NCI-H146 treated with DMSO at 0.1 percent for 48 hours (cell line): Measurements from ENCODE around the gene PIK3R5.

Experiments
- DNase-seq: peaks from one replicate; lab custom pipeline; 2025; ENCODE audit not compliant: unreplicated experiment; lab: John Stamatoyannopoulos, UW

Gene PIK3R5, protein sequence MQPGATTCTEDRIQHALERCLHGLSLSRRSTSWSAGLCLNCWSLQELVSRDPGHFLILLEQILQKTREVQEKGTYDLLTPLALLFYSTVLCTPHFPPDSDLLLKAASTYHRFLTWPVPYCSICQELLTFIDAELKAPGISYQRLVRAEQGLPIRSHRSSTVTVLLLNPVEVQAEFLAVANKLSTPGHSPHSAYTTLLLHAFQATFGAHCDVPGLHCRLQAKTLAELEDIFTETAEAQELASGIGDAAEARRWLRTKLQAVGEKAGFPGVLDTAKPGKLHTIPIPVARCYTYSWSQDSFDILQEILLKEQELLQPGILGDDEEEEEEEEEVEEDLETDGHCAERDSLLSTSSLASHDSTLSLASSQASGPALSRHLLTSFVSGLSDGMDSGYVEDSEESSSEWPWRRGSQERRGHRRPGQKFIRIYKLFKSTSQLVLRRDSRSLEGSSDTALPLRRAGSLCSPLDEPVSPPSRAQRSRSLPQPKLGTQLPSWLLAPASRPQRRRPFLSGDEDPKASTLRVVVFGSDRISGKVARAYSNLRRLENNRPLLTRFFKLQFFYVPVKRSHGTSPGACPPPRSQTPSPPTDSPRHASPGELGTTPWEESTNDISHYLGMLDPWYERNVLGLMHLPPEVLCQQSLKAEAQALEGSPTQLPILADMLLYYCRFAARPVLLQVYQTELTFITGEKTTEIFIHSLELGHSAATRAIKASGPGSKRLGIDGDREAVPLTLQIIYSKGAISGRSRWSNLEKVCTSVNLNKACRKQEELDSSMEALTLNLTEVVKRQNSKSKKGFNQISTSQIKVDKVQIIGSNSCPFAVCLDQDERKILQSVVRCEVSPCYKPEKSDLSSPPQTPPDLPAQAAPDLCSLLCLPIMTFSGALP

DNA sequence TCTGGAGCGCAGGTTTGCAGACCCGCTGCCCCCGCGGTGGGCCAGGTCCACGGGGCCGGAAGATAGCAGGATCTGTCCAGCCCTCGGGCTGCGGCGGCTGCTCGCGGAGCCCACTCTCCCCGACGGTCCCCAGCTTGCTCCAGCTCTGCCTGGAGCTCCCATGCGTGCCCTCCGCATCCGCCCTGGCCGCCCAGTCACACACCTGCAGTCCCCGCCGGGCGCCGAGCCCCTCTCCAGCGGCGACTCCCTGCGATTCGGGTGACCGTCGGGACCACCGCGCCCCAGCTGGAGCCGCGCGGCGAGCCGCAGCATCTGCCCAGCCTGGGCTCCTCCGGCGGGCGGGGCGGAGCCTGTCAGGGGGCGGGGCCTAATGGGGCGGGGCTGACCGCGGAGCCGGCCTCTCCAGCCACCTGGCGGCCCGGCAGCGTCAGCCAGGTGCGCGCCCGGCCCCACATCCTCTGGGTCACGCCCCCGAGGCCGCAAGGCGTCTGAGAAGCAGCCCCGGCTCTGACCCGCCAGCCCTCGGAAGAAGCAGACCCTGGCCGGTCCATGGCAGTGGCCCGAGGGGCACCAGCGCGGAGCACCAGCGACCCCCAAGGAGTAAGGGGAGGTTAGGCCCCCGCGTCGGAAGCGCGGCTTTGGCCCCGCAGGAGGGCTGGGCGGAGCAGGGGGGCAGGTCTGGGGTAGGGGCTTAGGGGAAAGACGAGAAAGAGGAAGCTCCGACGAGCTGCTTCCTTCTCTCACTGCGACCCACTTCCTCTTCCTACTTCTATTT is at the start of gene PIK3R5:
TSS of gene PIK3R5 (minus strand) at position 314 of the 775 bp plus-strand sequence. CDS start 54,213 bp downstream, outside the sequence.
- peak; percentile 40 for DNase-seq

DNA sequence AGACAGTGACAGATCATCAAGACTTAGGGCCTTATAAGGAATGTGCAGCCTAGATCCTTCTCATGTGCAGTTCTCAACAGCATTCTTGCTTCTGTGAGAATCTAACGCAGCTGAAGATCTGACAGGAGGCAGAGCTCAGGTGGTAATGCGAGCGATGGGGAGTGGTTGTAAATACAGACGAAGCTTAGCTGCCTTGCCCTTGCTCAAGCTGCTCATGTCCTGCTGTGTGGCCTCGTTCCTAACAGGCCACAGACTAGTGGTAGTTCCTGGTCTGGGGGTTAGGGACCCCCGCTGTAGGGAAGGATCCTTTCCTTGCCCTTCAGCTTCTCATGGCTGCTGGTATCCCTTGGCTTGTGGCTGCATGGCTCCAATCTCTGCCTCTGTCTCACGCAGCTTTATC is 45.5 kb upstream of the PIK3R5 start:
- no peak for DNase-seq

DNA sequence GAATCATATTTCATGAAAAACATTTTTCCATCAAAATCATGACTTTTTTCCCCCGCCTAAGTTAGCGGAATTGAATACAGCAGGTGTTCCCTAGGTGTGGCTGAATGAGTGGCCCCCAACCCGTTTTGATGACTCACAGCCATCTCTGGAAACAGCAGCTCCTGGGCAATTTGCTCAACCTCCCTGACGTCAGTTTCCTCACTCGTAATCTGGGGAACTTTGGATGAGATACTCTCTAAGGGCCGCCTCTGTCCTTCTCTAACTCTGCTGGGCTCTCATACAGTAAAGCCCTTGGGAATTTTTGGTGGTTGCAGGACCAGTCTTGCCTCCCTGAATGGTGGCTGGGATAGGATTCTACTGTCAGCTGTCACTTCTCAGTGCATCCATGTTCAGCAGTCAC is 44.2 kb upstream of the PIK3R5 start:
- DNase-seq, result no peak

DNA sequence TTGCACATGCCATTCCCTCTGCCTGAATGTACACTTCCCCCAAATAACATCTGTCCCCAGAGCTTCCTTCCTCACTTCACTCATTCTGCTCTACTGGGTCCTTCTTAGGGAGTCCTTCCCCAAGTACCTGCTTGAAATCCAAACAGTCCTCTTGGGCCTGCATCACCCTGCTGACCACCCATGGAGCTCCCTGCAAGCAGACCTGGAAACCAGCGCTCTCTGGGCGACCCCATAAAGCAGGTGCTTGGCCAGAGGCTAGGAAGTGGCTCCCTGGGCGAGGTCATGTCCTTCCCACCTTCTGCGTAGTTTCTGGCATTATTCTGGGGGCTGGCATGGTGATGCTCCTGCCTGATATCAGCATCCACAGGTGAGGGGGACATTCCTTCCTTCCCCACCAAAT is 43.6 kb upstream of the PIK3R5 start:
- DNase-seq, result no peak

DNA sequence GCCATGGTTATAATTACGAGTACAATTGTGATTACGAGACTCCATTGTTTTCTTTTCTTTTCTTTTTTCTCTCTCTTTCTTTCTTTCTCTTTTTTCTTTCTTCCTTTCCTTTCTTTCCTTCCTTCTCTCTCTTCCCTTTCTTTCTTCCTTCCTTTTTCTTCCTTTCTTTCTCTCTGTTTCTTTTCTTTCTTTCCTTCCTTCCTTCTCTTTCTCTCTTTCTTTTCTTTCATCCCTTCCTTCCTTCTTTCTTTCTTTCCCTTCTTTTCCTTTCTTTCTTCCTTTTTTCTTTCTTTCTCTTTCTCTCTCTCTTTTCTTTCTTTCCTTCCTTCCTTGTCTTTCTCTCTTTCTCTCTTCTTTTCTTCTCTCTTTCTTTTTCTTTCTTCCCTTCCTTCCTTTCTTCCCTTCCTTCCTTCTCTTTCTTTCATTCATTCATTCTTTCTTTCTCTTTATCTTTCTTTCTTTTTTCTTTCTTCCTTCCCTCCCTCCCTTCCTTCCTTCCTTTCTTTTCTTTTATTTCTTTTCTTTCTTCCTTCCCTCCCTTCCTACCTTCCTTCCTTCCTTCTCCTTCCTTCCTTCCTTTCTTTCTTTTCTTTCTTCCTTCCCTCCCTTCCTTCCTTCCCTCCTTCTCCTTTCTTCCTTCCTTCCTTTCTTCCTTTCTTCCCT is 41.7 kb upstream of the PIK3R5 start:
- DNase-seq, result no peak

DNA sequence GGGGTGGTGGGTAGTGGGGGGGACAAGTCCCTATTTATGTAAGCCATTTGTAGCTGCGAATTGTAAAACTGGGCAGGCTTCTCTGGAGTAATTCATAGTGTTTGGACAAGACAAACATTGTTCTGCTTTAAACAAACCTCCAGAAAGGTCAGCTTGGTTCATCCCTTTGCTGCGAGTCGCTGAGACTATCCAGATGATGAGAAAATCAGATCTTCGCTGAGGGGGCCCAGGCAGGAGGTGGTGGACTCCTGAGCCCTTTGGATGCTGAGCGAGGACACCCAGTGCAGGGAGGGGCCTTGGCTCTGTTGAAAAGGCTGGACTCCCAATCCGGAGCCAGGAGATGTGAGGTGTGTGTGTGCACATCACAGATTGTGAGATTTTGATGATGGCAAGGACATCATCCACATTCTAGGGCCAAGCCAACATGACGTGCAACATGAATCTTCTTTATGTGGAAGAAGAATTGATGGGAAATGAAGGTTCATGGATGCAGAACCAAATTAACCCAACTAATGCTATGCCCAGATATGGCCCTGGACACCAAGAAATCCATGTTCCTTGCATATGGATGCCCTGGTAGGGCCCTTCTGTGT is 40.8 kb upstream of the PIK3R5 start:
- no peak for DNase-seq

DNA sequence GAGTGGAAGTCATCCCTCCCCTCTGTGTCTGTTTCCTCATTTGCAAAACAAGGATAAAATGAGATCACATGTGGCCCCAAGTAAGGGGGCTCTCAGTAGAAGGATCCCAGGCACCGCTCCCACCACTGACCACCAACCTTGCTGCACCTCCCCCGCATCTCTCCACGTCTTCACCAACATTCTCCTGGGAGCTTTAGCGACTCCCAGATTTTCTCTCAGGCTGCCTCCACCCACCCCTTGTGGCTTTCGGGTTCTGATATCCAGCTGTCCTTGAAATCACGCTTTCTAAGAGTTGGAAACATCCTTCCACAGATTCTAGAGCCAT is 39.4 kb upstream of the PIK3R5 start:
- DNase-seq, result no peak

DNA sequence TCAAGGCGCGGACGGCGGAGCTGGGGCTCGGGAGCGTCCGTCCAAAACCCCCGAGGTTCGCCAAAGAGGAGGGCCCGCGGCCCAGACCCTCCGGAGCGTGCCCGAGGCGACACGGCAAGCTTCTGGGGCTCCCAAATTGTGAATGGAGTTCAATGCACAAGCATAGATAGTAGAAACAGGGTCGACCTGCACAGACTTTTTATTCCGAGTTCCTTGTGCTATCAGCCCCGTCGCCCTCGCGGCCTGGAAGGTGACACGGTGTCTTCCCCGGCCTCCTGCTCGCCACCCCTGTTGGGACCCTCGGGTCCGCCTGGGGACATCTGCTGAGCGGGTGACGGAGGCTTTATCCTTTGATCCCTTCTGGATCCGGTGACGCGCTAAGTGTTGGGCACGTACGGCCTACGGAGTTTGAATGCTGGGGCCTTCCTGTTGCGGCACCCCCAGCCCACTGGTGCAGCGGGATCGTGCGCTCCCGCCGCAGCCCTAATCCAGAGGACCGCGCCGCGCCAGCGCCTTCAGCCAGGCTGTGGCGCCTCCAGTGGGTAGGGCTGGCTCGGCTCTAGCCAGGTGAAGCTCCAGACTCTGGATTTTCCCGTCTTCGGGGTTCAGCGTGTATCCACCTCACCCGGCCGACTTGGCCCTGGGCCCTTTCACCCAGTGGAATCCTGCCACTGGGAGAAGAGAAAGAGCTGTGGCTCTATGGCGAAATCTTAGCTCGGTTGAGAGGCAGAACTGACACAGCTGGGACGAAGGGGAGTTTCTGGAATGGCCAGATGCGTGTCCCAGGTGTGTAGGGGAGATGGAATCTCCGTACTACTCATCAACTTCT is 38.8 kb upstream of the PIK3R5 start:
- no peak for DNase-seq

DNA sequence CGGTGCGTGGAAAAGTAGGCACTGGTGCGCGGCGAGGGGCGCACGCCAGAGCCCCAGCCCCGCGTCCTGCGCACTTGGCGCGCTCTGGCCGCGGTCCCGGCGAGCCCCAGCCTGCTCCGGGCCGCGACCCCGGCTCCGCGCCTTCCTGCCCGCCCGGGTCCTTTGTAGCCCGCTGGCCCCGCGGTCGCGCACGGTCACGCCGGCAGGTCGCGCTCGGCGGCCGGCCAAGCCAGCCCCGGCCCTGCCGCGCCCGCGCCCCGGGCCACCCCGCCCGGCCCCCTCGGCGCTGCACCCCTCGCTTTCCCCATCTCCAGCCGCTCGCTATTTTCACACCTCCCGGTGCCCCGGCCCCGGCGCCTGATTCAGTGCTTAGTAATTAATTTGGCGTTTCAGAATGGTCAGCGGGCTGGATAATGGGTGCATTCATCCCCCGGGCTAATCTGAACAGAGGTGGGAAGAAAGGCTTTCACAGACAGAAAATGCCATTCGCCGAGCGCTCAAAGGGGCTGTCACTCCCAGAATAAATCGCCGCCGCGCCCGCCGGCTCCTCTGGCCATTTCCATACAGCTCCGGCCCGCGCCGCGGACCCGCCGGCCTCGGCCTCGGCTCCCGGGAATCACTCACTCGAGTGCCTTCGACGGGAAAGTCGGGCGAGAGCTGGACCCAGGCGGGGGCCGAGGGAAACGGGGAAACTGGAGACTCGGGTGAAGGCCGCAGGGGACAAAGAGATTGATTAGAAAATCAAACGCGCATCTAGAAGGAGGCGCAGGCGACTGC is 38.0 kb upstream of the PIK3R5 start:
- DNase-seq, result no peak

DNA sequence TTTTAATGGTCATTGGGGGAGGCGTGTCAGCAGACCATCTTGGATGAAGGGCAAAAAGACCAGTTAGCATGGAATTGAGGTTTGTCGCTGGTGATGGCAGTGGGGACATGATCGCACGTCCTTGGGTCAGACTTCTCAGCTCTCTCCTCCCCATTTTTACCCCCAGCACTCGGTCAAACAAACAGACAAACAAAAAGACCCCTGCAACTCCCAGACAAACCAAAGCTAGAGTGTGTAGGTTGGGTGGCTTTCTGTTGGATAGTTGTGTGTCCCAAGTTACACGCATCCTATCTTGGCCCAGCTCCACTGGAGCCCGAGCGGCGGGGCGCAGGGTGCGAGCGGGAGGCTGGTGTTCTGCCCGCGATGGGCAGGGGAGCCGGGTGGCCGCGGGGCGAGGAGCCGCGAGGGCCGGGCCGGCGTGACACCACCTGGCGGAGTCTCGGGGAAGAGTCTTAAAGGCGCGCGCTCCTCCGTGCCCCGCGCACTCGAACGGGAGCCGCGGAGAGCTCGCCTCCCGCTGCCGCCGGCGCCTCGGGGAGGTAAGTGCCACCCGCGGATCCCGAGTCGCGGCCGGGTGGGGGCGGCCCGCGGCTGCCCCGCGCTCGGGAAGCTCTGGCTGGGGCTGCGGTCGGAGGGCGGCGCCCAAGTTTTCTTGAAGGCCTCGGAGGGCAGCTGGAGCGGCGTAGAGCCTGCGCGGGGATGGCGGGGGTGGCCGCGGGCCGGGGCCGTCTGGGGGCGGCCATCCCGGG is 37.3 kb upstream of the PIK3R5 start:
- no peak for DNase-seq

DNA sequence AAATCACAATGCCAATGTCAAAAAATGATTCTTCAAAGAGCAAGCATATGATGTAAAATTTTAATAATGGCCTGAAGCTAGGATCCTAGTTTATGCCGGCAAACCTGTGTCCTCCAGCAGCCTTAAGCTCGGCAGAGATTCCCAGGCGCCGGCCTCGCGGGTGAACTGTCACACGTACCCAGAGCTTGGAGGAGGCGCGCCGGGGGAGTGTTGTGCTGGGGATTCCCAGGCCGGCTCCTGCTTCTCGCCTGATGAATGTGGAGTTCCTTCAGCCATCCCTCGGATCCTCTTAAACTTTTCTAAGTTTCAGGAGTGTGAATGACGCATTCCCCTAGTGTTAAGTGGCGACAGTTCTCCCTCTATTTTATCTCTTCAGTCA is 36.7 kb upstream of the PIK3R5 start:
- DNase-seq, result no peak

DNA sequence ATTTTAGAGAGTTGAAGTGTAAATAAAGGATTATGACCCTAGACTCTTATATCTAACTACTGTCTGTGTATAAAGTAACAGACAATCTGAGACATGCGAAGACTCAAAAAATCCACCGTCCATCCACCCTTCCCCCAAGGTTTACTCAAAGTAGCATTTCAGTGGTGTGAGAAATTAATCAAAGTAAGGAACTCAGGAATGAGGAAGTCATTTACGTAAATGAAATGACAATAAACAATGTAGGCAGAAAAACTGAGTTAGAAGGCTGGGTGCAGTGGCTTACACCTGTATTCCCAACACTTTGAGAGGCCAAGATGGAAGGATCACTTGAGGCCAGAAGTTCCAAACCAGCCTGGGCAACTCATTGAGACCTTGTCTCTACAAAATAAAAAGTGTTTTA is 36.1 kb upstream of the PIK3R5 start:
- no peak for DNase-seq

DNA sequence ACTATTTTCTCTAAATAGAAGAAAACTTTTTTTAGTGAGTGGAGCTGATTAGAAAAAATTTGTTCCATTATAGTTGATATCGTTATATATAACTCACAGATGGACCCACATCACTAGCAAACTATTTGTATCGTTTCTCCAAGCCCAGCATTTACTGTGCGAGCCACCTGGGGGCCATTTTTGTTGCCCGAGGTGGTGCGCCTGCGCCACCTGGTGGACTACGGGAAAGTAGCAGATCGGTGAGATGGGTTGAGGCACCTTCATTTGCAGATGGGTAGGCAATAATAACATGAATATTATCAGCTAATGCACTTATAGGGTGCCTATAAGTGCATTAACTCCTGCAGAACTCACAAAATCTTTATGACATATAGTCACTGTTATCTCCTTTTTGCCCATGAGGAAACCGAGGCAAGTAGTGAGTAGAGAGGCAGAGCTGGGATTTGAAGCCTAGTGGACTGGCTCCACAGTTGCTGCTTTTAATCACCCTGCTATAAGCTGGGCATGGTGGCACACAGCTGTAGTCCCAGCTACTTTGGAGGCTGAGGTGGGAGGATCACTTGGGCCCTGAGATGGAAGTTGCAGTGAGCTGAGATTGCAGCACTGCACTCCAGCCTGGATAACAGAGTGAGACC is 32.6 kb upstream of the PIK3R5 start:
- DNase-seq, result peak; percentile 44

DNA sequence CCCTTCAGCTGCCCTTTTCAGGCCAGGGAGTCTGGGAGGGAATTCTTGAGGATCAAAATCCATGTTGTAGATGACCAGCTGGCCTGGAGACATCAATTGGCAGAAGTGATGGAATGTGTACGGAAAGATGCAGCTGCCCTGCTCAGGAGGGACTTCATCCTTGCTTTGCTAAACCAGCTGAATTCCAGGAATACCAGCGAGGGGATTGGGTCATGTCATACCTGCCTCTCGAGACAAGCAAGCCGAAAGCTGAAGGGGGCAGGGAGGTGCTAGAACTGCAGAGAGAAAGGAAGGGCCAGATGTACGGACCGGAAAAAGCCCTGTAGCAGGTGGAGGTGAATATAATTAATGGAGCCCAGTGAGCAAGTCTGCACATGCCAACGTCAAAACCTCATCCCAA is 30.2 kb upstream of the PIK3R5 start:
- no peak for DNase-seq

DNA sequence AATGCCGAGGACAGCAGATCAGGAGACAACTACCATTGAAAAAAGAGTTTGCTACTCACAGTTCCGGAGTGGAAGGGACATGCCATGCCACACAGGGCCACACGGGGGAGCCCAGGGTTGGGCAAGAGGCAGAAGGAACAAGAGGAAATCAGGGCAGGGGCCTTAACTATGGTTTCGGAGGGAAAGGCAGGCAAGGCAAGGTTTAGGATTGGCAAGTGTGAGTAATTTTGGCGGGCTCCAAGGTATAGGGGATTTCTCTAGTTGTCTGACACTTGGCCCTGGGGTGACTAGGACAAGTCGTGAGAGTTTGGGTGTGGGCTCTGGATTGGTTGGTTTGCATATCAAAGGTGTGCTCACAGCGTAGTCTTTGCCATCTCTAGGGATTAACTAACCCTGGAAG is 28.8 kb upstream of the PIK3R5 start:
- peak; percentile 46 for DNase-seq

DNA sequence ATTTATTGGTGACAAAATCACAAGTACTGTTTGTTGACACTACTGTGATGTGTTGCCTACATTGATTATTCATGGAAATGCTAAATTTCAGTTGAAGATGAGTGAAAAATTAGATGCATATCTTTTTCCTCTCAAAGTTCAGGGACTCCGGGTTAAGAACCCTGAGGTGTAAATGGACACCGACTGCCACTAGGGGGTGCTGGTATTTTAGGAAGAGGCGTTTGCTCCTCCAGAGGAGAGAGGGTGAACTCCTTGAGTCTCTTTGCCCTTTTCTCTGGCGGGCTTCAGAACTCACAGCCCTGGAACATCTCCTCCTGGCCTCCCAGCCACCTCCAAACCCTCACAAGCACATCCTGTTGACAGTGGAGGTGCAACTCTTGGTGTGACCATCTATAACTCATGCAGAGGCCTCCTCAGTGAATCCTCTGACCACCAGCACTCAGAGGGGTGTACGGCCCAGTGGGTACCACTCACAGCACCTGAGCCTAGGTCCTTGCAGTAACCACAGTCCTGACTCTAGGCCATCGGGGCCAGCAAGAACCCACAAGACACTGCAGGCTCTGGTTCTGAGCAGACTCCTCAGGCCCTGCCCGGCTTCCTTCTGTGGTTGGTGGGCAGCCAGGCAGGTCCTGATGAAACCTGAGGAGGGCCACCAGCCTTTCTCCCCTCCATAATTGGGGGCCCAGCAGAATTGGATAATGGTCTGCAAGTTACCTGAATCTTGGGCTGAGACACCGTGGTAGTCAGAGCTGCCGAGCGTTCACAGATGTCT is 26.2 kb upstream of the PIK3R5 start:
- peak; percentile 29 for DNase-seq
